ENCODE results near the gene WDFY4. TPM values are rescaled to one million over a fixed set of nuclear protein-coding genes. Genes with fewer than 3 reads are reported as not detected.

Gene WDFY4
- total and polyA plus RNA-seq, 4 donors, result 0.57 to 7.1 (median 2.0) TPM

DNA sequence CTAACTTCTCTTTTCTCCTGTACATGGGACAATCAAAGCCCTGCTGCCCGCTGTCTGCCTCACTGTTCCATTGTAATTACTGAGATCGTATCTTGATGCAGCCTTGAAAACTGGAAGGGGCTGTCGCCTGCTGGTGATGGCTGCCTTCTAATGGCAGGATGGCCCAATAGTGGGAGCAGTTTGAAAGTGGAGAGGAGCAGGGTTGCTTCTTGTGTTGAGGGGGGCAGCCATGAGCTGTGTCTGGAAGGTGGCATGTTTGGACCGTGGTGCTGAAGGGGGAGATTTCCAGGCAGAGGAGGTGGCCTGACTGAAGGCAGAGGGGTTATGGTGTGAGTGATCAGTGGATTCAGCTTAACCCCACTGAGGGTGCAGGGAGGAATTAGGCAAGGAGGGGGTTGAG, 8.1 kb downstream of the WDFY4 start:
- no peak overlapping the region for H3K9ac ChIP-seq (ENCODE audit: low read depth in 1 of 2, low read length in 2 of 2)
- no peaks in the 10 kb centered on the region for H3K4me1 ChIP-seq (ENCODE audit: control insufficient read depth in 4 of 4, insufficient read depth in 4 of 4, low read length in 3 of 4)
- no peaks in the 10 kb centered on the region for H3K9me3 ChIP-seq (ENCODE audit: control insufficient read depth in 4 of 4, low read length in 3 of 4)
- TF ChIP-seq ATF3 (IDR thresholded peaks at IDR 0.05) (no peak), CTCF (IDR thresholded peaks at IDR 0.05; ENCODE audit: low read depth, low read length, missing input control) (no peak), EGR1 (IDR thresholded peaks at IDR 0.05; ENCODE audit: low read depth in 2 of 2) (no peak), YY1 (IDR thresholded peaks at IDR 0.05) (no peak), RXRA (IDR thresholded peaks at IDR 0.05) (no peak), FOXA1 (IDR thresholded peaks at IDR 0.05) (no peak), JUND (IDR thresholded peaks at IDR 0.05) (no peak), RAD21 (IDR thresholded peaks at IDR 0.05) (no peak)
- TF ChIP-seq, protein P1, sequence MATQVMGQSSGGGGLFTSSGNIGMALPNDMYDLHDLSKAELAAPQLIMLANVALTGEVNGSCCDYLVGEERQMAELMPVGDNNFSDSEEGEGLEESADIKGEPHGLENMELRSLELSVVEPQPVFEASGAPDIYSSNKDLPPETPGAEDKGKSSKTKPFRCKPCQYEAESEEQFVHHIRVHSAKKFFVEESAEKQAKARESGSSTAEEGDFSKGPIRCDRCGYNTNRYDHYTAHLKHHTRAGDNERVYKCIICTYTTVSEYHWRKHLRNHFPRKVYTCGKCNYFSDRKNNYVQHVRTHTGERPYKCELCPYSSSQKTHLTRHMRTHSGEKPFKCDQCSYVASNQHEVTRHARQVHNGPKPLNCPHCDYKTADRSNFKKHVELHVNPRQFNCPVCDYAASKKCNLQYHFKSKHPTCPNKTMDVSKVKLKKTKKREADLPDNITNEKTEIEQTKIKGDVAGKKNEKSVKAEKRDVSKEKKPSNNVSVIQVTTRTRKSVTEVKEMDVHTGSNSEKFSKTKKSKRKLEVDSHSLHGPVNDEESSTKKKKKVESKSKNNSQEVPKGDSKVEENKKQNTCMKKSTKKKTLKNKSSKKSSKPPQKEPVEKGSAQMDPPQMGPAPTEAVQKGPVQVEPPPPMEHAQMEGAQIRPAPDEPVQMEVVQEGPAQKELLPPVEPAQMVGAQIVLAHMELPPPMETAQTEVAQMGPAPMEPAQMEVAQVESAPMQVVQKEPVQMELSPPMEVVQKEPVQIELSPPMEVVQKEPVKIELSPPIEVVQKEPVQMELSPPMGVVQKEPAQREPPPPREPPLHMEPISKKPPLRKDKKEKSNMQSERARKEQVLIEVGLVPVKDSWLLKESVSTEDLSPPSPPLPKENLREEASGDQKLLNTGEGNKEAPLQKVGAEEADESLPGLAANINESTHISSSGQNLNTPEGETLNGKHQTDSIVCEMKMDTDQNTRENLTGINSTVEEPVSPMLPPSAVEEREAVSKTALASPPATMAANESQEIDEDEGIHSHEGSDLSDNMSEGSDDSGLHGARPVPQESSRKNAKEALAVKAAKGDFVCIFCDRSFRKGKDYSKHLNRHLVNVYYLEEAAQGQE (IDR thresholded peaks at IDR 0.05), result no peak
- WGBS, result 94% methylated on average over 4 of the region's 4 CpGs
- H3K27ac ChIP-seq (ENCODE audit: low read depth in 1 of 2, low read length in 2 of 2), result no peak overlapping the region
- no peak overlapping the region for H3K4me3 ChIP-seq (ENCODE audit: low read depth in 1 of 3, low read length in 3 of 3)
- DNase-seq (ENCODE audit: low spot score), result no peak
- H3K27me3 ChIP-seq (ENCODE audit: control insufficient read depth in 4 of 4, insufficient read depth in 4 of 4, low read length in 3 of 4), result no peaks in the 10 kb centered on the region
- H3K36me3 ChIP-seq (ENCODE audit: control insufficient read depth in 4 of 4, insufficient read depth in 3 of 4, low read depth in 1 of 4, low read length in 3 of 4), result no peaks in the 10 kb centered on the region

DNA sequence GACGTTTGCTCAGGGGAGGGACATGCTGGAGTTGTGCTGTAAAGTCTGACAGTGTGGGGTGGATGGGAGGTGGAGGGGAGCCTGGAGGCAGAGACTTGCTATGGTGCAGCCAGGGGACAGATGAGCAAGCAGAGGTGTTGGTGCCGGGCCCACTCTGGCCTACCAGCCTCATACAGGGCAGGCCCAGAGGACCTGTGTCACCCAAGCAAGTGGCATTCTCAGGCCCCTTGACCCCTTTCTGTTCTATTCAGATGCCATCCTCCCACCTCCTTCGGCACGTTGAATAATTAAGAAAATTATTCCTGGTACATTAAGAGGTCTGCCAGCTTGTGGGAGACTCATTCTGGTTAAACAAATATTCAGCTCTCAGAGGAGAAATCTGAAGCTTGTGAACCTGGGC, 8.5 kb downstream of the WDFY4 start:
- DNase-seq (ENCODE audit: low spot score), result no peak
- Histone ChIP-seq H3K27ac (ENCODE audit: low read depth in 1 of 2, low read length in 2 of 2) (no peak overlapping the region), H3K9ac (ENCODE audit: low read depth in 1 of 2, low read length in 2 of 2) (no peak overlapping the region), H3K4me3 (ENCODE audit: low read depth in 1 of 3, low read length in 3 of 3) (no peak overlapping the region), H3K27me3 (ENCODE audit: control insufficient read depth in 4 of 4, insufficient read depth in 4 of 4, low read length in 3 of 4) (no peaks in the 10 kb centered on the region), H3K4me1 (ENCODE audit: control insufficient read depth in 4 of 4, insufficient read depth in 4 of 4, low read length in 3 of 4) (no peaks in the 10 kb centered on the region), H3K9me3 (ENCODE audit: control insufficient read depth in 4 of 4, low read length in 3 of 4) (no peaks in the 10 kb centered on the region), H3K36me3 (ENCODE audit: control insufficient read depth in 4 of 4, insufficient read depth in 3 of 4, low read depth in 1 of 4, low read length in 3 of 4) (no peaks in the 10 kb centered on the region)
- 84% methylated on average over 4 of the region's 4 CpGs for WGBS
- no peak for TF ChIP-seq EGR1 (IDR thresholded peaks at IDR 0.05; ENCODE audit: low read depth in 2 of 2)
- no peak for TF ChIP-seq NR2F2 (IDR thresholded peaks at IDR 0.05)
- TF ChIP-seq, protein P1 (IDR thresholded peaks at IDR 0.05), result no peak
- no peak for TF ChIP-seq YY1 (IDR thresholded peaks at IDR 0.05)
- no peak for TF ChIP-seq ATF3 (IDR thresholded peaks at IDR 0.05)
- no peak for TF ChIP-seq RXRA (IDR thresholded peaks at IDR 0.05)

Measured in liver (tissue), 9 donors.